ENCODE data around the gene ADCY2.

Gene ADCY2

GRCh38 chr5:7671381-7671993, 275.5 kb downstream of the ADCY2 start:
- no peak for DNase-seq

GRCh38 chr5:7673658-7674057, 277.7 kb downstream of the ADCY2 start:
- no peak for DNase-seq

- no peak for DNase-seq
Measured at GRCh38 chr5:7676455-7676854, 280.5 kb downstream of the ADCY2 start.

- DNase-seq, result no peak
Measured at GRCh38 chr5:7678030-7678429, 282.1 kb downstream of the ADCY2 start.

GRCh38 chr5:7679663-7680062, 283.7 kb downstream of the ADCY2 start:
- DNase-seq, result no peak

GRCh38 chr5:7680260-7680659, 284.3 kb downstream of the ADCY2 start:
- DNase-seq, result no peak

- no peak for DNase-seq
Measured at GRCh38 chr5:7682379-7682778, 286.4 kb downstream of the ADCY2 start.

GRCh38 chr5:7683753-7684152, 287.8 kb downstream of the ADCY2 start:
- no peak for DNase-seq

GRCh38 chr5:7684826-7685225, 288.9 kb downstream of the ADCY2 start:
- no peak for DNase-seq

- DNase-seq, result no peak
Measured at GRCh38 chr5:7686794-7687193, 290.9 kb downstream of the ADCY2 start.

GRCh38 chr5:7690557-7690956, 294.6 kb downstream of the ADCY2 start:
- DNase-seq, result no peak

- no peak for DNase-seq
Measured at GRCh38 chr5:7705261-7705660, 309.3 kb downstream of the ADCY2 start.

- DNase-seq, result no peak
Measured at GRCh38 chr5:7705736-7706135, 309.8 kb downstream of the ADCY2 start.

GRCh38 chr5:7706256-7706655, 310.3 kb downstream of the ADCY2 start:
- DNase-seq, result no peak

GRCh38 chr5:7714119-7714518, 318.2 kb downstream of the ADCY2 start:
- peak; percentile 1 for DNase-seq

- no peak for DNase-seq
Measured at GRCh38 chr5:7714697-7715096, 318.8 kb downstream of the ADCY2 start.

- DNase-seq, result no peak
Measured at GRCh38 chr5:7717691-7718090, 321.8 kb downstream of the ADCY2 start.

- DNase-seq, result no peak
Measured at GRCh38 chr5:7728076-7728475, 332.1 kb downstream of the ADCY2 start.

GRCh38 chr5:7741415-7742065, 345.6 kb downstream of the ADCY2 start:
- no peak for DNase-seq

- no peak for DNase-seq
Measured at GRCh38 chr5:7742241-7742656, 346.3 kb downstream of the ADCY2 start.

GRCh38 chr5:7745882-7746610, 350.1 kb downstream of the ADCY2 start:
- peak; percentile 75 for DNase-seq

GRCh38 chr5:7747728-7748127, 351.8 kb downstream of the ADCY2 start:
- DNase-seq, result no peak

- DNase-seq, result no peak
Measured at GRCh38 chr5:7749626-7750025, 353.7 kb downstream of the ADCY2 start.

- DNase-seq, result no peak
Measured at GRCh38 chr5:7751874-7752273, 355.9 kb downstream of the ADCY2 start.

Measured in hematopoietic multipotent progenitor cell treated with erythropoietin and hydrocortisone succinate and interleukin-3 and kit ligand, for 4 days (in vitro differentiated cells).